Measurements from ENCODE around the gene ZNF565.

ZNF565 gene

GRCh38 chr19:36252047-36252446, 37.6 kb upstream of the ZNF565 start:
- Histone ChIP-seq H3K27me3 (ENCODE audit: insufficient read depth, low read depth) (no peaks in the 10 kb centered on the region), H3K36me3 (ENCODE audit: insufficient read depth) (no peaks in the 10 kb centered on the region), H3K79me2 (ENCODE audit: insufficient read depth, low read depth) (no peaks in the 10 kb centered on the region), H3K9ac (no peak overlapping the region), H4K20me1 (ENCODE audit: insufficient read depth) (no peaks in the 10 kb centered on the region), H3K4me2 (no peak overlapping the region), H3K27ac (no peak overlapping the region), H3K4me1 (ENCODE audit: low read depth, poor library complexity, severe bottlenecking) (no peaks in the 10 kb centered on the region), H2AFZ (ENCODE audit: low read depth) (no peak overlapping the region), H3K4me3 (IDR thresholded peaks at IDR 0.05; ENCODE audit: insufficient read depth, low read depth, low read length) (no peak overlapping the region)
- no peak for TF ChIP-seq CTCF (conservative IDR thresholded peaks at IDR 0.05; ENCODE audit: low read depth, low read length)

GRCh38 chr19:36246006-36246481, 31.6 kb upstream of the ZNF565 start:
- Histone ChIP-seq H3K36me3 (ENCODE audit: insufficient read depth) (no peaks in the 10 kb centered on the region), H3K27me3 (ENCODE audit: insufficient read depth, low read depth) (no peaks in the 10 kb centered on the region), H3K27ac (no peak overlapping the region), H3K4me2 (no peak overlapping the region), H2AFZ (ENCODE audit: low read depth) (no peak overlapping the region), H3K9ac (no peak overlapping the region), H3K4me3 (IDR thresholded peaks at IDR 0.05; ENCODE audit: insufficient read depth, low read depth, low read length) (no peak overlapping the region), H3K4me1 (ENCODE audit: low read depth, poor library complexity, severe bottlenecking) (no peaks in the 10 kb centered on the region), H4K20me1 (ENCODE audit: insufficient read depth) (no peaks in the 10 kb centered on the region), H3K79me2 (ENCODE audit: insufficient read depth, low read depth) (no peaks in the 10 kb centered on the region)
- no peak for TF ChIP-seq CTCF (conservative IDR thresholded peaks at IDR 0.05; ENCODE audit: low read depth, low read length)

GRCh38 chr19:36245210-36246005, 30.9 kb upstream of the ZNF565 start:
- no peak overlapping the region for H3K9ac ChIP-seq

GRCh38 chr19:36244066-36244465, 29.6 kb upstream of the ZNF565 start:
- Histone ChIP-seq H3K4me3 (IDR thresholded peaks at IDR 0.05; ENCODE audit: insufficient read depth, low read depth, low read length) (no peak overlapping the region), H3K79me2 (ENCODE audit: insufficient read depth, low read depth) (no peaks in the 10 kb centered on the region), H2AFZ (ENCODE audit: low read depth) (no peak overlapping the region), H4K20me1 (ENCODE audit: insufficient read depth) (no peaks in the 10 kb centered on the region), H3K27ac (no peak overlapping the region), H3K36me3 (ENCODE audit: insufficient read depth) (no peaks in the 10 kb centered on the region), H3K4me1 (ENCODE audit: low read depth, poor library complexity, severe bottlenecking) (no peaks in the 10 kb centered on the region), H3K9ac (no peak overlapping the region), H3K4me2 (no peak overlapping the region), H3K27me3 (ENCODE audit: insufficient read depth, low read depth) (no peaks in the 10 kb centered on the region)
- TF ChIP-seq CTCF (conservative IDR thresholded peaks at IDR 0.05; ENCODE audit: low read depth, low read length): no peak

More at GRCh38 chr19:36245210-36246005, 30.9 kb upstream of the ZNF565 start:
- H3K27ac ChIP-seq: no peak overlapping the region
- TF ChIP-seq CTCF (conservative IDR thresholded peaks at IDR 0.05; ENCODE audit: low read depth, low read length): no peak
- H3K27me3 ChIP-seq (ENCODE audit: insufficient read depth, low read depth): no peaks in the 10 kb centered on the region
- no peak overlapping the region for H3K4me2 ChIP-seq
- no peaks in the 10 kb centered on the region for H3K36me3 ChIP-seq (ENCODE audit: insufficient read depth)
- no peaks in the 10 kb centered on the region for H3K4me1 ChIP-seq (ENCODE audit: low read depth, poor library complexity, severe bottlenecking)
- H4K20me1 ChIP-seq (ENCODE audit: insufficient read depth): no peaks in the 10 kb centered on the region
- no peak overlapping the region for H3K4me3 ChIP-seq (IDR thresholded peaks at IDR 0.05; ENCODE audit: insufficient read depth, low read depth, low read length)
- no peak overlapping the region for H2AFZ ChIP-seq (ENCODE audit: low read depth)
- H3K79me2 ChIP-seq (ENCODE audit: insufficient read depth, low read depth): no peaks in the 10 kb centered on the region

All from KMS-11 (cell line).